MCF 10A (cell line): ENCODE measurements around the gene DUSP28. TPM values are rescaled to one million over a fixed set of nuclear protein-coding genes. Genes with fewer than 3 reads are reported as not detected.

ENCODE experiments used
- BruUV-seq: library from RNA; stranded (reverse); fragments of 400-500 nt; replicated peaks from 2 replicates; lab custom pipeline; 2021; lab: Mats Ljungman, UMichigan
- CTCF ChIA-PET: fragments of 300-600 bp; sonication (Branson Sonifier 250); formaldehyde crosslinking; extraction: SDS; loops from one replicate; lab custom pipeline; 2021; ENCODE audit warnings: antibody characterized with exemption, inconsistent platforms; lab: Yijun Ruan, JAX
- POLR2A ChIA-PET: fragments of 300-600, 350-650 bp; sonication (Branson Sonifier 250); formaldehyde crosslinking; extraction: SDS; loops from one replicate; lab custom pipeline; 2020; ENCODE audit warnings: antibody characterized with exemption, inconsistent platforms; lab: Yijun Ruan, JAX
- DNase-seq: peaks from one replicate; pipeline ENCODE4 v3.0.0-alpha.2; 2018; ENCODE audit not compliant: unreplicated experiment
- H3K27ac Mint-ChIP-seq: one replicate; pipeline ENCODE4 v1.8.0; 2022; ENCODE audit warnings: mild to moderate bottlenecking, low read depth, mixed read lengths; ENCODE audit not compliant: unreplicated experiment
- H3K27me3 Mint-ChIP-seq: one replicate; pipeline ENCODE4 v1.8.0; 2022; ENCODE audit warnings: mixed read lengths; ENCODE audit not compliant: insufficient read depth, unreplicated experiment
- H3K36me3 Mint-ChIP-seq: one replicate; pipeline ENCODE4 v1.8.0; 2022; ENCODE audit warnings: mild to moderate bottlenecking, moderate library complexity, mixed read lengths; ENCODE audit not compliant: insufficient read depth, unreplicated experiment
- H3K4me1 Mint-ChIP-seq: one replicate; pipeline ENCODE4 v1.8.0; 2022; ENCODE audit warnings: mixed read lengths; ENCODE audit not compliant: insufficient read depth, unreplicated experiment
- H3K4me3 Mint-ChIP-seq: one replicate; pipeline ENCODE4 v1.8.0; 2022; ENCODE audit warnings: mild to moderate bottlenecking, moderate library complexity, mixed read lengths; ENCODE audit not compliant: unreplicated experiment
- H3K9me3 Mint-ChIP-seq: one replicate; pipeline ENCODE4 v1.8.0; 2022; ENCODE audit warnings: mixed read lengths; ENCODE audit not compliant: unreplicated experiment
- CTCF ChIP-seq: fragments of 200-600 bp; IDR thresholded peaks from one replicate; pipeline ENCODE4 v1.8.0; 2022; ENCODE audit warnings: antibody characterized with exemption, mild to moderate bottlenecking; ENCODE audit not compliant: unreplicated experiment
- intact Hi-C: fragments of 100-400 bp; cut with micrococcal nuclease; formaldehyde crosslinking; loops from 2 replicates; pipeline ENCODE4 v1.14.1; 2022
- total RNA-seq: library from RNA; stranded (reverse); gene quantifications from 2 replicates; pipeline ENCODE4 v1.2.3, GENCODE V29; 2022

Gene DUSP28
- total RNA-seq, 1 experiment from 2014 or later = 5.2 TPM

DNA sequence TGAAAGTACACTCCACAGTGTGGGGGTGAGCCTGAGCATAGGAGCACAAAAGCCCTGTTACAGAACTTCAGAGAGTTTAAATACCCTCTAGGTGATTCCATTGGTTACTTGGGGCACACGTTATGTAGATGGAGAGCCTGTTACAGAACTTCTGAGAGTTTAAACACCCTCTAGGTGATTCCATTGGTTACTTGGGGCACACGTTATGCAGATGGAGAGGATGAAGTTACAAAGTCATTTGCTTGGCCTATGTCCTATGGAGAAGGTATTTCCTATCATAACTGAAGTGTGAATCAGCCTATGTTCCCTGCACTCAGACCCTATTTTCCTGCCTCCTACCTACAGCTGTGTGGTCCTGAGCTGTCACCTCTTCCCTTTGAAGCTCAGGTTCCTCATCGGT lies 22.6 kb downstream of the DUSP28 start:
- peak overlapping the region; percentile 42 for H3K27ac Mint-ChIP-seq
- DNase-seq = no peak
- no peaks in the 10 kb centered on the region for H3K27me3 Mint-ChIP-seq
- BruUV-seq = no TSS peak
- peaks cover 14% of the 10 kb centered on the region for H3K36me3 Mint-ChIP-seq
- intact Hi-C loops = no loop called here
- H3K4me3 Mint-ChIP-seq = no peak overlapping the region
- H3K9me3 Mint-ChIP-seq = no peaks in the 10 kb centered on the region
- POLR2A ChIA-PET = interaction anchor here (8.0 kb wide), 1 partner anchor 20 kb away, joined by 275 read pairs; the partner anchor contains the start of genes ANKMY1 and DUSP28
- peaks cover 49% of the 10 kb centered on the region for H3K4me1 Mint-ChIP-seq
- CTCF ChIA-PET = interaction anchor here (5.7 kb wide), 1 partner anchor 18 kb away, joined by 52 read pairs; no protein-coding TSS in a partner anchor
- no peak for TF ChIP-seq CTCF

- no peak for TF ChIP-seq CTCF
- DNase-seq = no peak
- H3K9me3 Mint-ChIP-seq = no peaks in the 10 kb centered on the region
- no TSS peak for BruUV-seq
- no peak overlapping the region for H3K4me3 Mint-ChIP-seq
- peaks cover 54% of the 10 kb centered on the region for H3K4me1 Mint-ChIP-seq
- H3K27ac Mint-ChIP-seq = no peak overlapping the region
- peaks cover 11% of the 10 kb centered on the region for H3K36me3 Mint-ChIP-seq
- ChIA-PET POLR2A (interaction anchor here (8.0 kb wide), 1 partner anchor 21 kb away, joined by 275 read pairs; the partner anchor contains the start of genes ANKMY1 and DUSP28), CTCF (interaction anchor here (5.7 kb wide), 1 partner anchor 19 kb away, joined by 52 read pairs; no protein-coding TSS in a partner anchor)
- no peaks in the 10 kb centered on the region for H3K27me3 Mint-ChIP-seq
- intact Hi-C loops = no loop called here
Observed at GRCh38 chr2:240583774-240584173, 23.6 kb downstream of the DUSP28 start.

GRCh38 chr2:240584486-240585031 lies 24.4 kb downstream of the DUSP28 start:
- peaks cover 50% of the 10 kb centered on the region for H3K4me1 Mint-ChIP-seq
- POLR2A ChIA-PET = interaction anchor here (8.0 kb wide), 1 partner anchor 22 kb away, joined by 275 read pairs; the partner anchor contains the start of genes ANKMY1 and DUSP28
- no TSS peak for BruUV-seq

More at GRCh38 chr2:240584486-240585031, 24.4 kb downstream of the DUSP28 start:
- DNase-seq = peak; percentile 81
- TF ChIP-seq CTCF = no peak
- Mint-ChIP-seq H3K27ac (no peak overlapping the region), H3K27me3 (no peaks in the 10 kb centered on the region), H3K4me3 (peak overlapping the region; percentile 87), H3K36me3 (peaks cover 13% of the 10 kb centered on the region), H3K9me3 (no peaks in the 10 kb centered on the region)
- CTCF ChIA-PET = no interaction called here
- intact Hi-C loops = no loop called here
